ENCODE measurements around the gene ADAMTSL2.

ADAMTSL2 gene

DNA sequence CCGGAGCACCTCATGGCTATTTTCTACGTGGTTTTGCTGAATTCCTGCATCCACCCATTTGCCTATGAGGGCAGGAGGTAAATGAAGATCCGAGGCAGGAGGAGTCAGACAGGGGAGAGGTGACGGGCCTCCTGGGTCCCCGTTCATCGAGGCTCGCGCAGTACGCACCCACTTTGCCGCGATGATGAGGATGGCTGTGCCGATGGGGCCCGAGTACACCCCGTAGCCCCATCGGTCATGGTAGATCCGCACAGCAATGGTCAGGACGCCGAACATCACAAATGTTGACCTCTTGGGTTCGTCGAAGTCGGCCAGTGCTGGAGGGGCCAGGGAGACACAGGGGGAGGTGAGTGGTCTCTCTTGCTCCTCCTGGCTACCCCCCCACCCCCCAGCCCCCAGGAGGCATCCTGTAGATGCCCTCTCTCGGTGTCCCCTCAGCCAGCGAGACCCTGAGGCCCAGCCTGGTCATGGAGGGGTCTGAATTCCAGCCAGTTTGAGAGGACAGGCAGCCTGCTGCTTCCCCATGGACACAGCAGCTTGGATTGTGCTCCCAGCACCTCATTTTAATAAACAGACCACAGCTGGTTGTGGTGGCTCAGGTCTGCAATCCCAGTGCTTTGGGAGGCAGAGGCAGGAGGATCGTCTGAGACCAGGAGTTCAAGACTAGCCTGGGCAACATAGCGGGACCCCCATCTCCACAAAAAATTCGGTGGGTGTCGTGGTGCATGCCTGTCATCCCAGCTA, 15.6 kb upstream of the ADAMTSL2 start:
- H3K4me3 ChIP-seq (ENCODE audit: low read depth in 1 of 2, low read length in 2 of 2): no peak overlapping the region

DNA sequence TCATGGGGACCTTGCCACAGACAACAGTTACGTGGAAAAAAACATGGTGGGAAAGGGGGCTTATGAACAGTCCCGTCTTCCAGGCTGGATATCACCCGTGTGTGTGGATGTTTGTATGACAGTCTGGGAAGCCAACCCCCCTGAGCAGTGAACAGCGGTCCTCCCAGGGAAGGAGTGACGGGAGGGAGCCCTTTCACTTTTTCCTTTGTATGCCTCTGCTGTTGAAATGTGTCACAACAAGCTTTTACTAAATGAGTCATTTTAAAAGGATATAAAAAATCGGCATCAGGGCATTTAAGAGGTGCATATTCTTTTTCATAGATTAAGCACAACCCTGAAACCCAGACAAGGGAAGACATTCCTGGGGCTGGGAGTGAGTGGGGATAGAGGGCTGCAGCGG, 14.8 kb upstream of the ADAMTSL2 start:
- no peaks in the 10 kb centered on the region for H3K27me3 ChIP-seq (ENCODE audit: control insufficient read depth in 1 of 2, insufficient read depth in 2 of 2, low read length in 2 of 2)
- no peaks in the 10 kb centered on the region for H3K9me3 ChIP-seq (ENCODE audit: control insufficient read depth in 1 of 2, low read length in 2 of 2)
- no peaks in the 10 kb centered on the region for H3K36me3 ChIP-seq (ENCODE audit: control insufficient read depth in 1 of 2, insufficient read depth in 2 of 2, low read length in 2 of 2)
- no peak overlapping the region for H3K4me3 ChIP-seq (ENCODE audit: low read depth in 1 of 2, low read length in 2 of 2)
- no peak overlapping the region for H3K9ac ChIP-seq (ENCODE audit: low read depth in 1 of 2, low read length in 2 of 2)
- H3K4me1 ChIP-seq (ENCODE audit: control insufficient read depth in 1 of 2, insufficient read depth in 2 of 2, low read length in 2 of 2): peaks cover 4 to 5% of the 10 kb centered on the region in 2 donors
- H3K27ac ChIP-seq (ENCODE audit: low read depth, low read length): no peak overlapping the region

More for the DNA sequence above, 15.6 kb upstream of the ADAMTSL2 start:
- Histone ChIP-seq H3K27me3 (ENCODE audit: control insufficient read depth in 1 of 2, insufficient read depth in 2 of 2, low read length in 2 of 2) (no peaks in the 10 kb centered on the region), H3K27ac (ENCODE audit: low read depth, low read length) (no peak overlapping the region), H3K36me3 (ENCODE audit: control insufficient read depth in 1 of 2, insufficient read depth in 2 of 2, low read length in 2 of 2) (no peaks in the 10 kb centered on the region), H3K4me1 (ENCODE audit: control insufficient read depth in 1 of 2, insufficient read depth in 2 of 2, low read length in 2 of 2) (peaks cover 4 to 5% of the 10 kb centered on the region in 2 donors), H3K9ac (ENCODE audit: low read depth in 1 of 2, low read length in 2 of 2) (no peak overlapping the region), H3K9me3 (ENCODE audit: control insufficient read depth in 1 of 2, low read length in 2 of 2) (no peaks in the 10 kb centered on the region)

DNA sequence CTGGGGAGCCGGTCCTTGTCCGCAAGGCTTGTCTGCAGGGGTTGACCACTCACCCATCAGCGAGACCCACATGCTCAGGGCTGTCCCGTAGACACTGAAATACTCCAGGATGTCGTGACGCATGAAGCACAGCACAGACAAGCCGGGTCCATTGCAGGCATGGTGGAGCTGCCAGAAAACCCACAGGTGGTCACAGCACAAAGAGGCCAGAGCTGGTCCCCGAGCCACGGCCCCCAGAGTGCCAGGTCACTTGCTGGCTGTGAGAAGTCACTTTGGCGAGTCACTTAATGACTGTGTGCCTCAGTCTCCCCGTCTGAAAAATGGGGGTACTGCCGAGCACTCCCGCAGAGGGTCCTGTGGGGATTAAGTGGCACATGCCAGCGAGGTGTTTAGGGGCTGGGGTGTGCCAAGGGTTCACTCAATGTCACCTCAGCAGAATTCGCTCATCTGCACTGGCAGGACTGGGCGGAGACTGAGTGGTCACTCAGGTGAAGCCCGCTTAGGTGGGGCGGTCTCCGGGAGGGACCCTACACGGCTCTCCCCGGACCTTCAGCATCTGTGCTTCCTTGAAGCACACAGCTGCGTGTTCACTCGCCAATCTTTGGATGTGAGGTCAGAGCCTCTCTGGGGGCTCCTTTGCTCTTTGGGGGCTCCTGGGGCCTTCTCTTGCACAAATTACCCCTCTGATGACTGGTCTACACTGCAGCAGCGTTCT, 14.2 kb upstream of the ADAMTSL2 start:
- H3K27me3 ChIP-seq (ENCODE audit: control insufficient read depth in 1 of 2, insufficient read depth in 2 of 2, low read length in 2 of 2): no peaks in the 10 kb centered on the region
- H3K9ac ChIP-seq (ENCODE audit: low read depth in 1 of 2, low read length in 2 of 2): no peak overlapping the region
- peaks cover 4 to 5% of the 10 kb centered on the region in 2 donors for H3K4me1 ChIP-seq (ENCODE audit: control insufficient read depth in 1 of 2, insufficient read depth in 2 of 2, low read length in 2 of 2)
- no peaks in the 10 kb centered on the region for H3K9me3 ChIP-seq (ENCODE audit: control insufficient read depth in 1 of 2, low read length in 2 of 2)
- no peak overlapping the region for H3K4me3 ChIP-seq (ENCODE audit: low read depth in 1 of 2, low read length in 2 of 2)
- no peaks in the 10 kb centered on the region for H3K36me3 ChIP-seq (ENCODE audit: control insufficient read depth in 1 of 2, insufficient read depth in 2 of 2, low read length in 2 of 2)
- no peak overlapping the region for H3K27ac ChIP-seq (ENCODE audit: low read depth, low read length)

DNA sequence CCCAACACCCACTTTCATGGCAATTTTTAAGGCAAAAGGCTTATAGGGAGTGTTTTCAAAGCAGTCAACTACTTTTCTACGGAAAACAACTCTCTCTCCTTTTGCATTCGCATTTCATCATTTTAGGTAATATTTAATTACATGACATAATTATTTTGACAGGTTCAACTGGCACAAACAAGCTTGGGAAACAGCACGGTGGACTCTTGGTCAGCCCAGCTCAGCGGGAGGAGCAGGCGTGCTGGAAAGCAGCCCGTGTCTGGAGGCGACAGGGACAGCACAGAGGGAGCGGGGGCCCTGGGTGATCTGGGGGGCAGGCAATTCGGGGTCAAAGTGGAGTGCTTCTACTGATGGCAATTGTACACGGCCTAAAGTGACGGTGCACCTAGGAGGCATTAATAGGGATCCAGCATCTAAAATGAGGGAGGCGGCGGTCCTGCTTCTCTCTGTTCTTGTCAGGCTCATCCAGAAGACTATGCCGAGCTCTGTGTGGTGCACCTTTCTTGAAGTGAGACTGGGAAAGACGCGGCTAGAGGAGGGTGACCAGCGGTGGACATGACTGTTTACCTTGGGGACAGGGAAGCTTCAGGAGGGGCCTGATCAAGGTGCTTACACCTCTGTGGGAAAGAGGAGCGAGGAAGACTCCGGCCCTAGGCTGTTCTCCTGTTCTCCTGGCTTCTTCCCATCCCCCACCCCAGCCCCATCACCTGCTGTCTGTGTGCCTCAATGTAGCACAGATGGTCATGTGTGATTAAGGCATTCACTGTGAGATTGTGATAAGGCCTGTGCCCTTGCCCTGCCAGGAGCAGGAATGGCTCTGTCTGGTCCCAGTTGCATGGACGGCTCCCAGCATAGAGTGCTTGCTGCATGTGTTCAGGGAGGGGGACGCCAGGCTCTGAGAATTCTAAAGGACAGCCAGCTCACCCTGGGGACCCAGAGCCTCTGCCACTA, 13.1 kb upstream of the ADAMTSL2 start:
- Histone ChIP-seq H3K9me3 (ENCODE audit: control insufficient read depth in 1 of 2, low read length in 2 of 2) (no peaks in the 10 kb centered on the region), H3K36me3 (ENCODE audit: control insufficient read depth in 1 of 2, insufficient read depth in 2 of 2, low read length in 2 of 2) (no peaks in the 10 kb centered on the region), H3K9ac (ENCODE audit: low read depth in 1 of 2, low read length in 2 of 2) (no peak overlapping the region), H3K27ac (ENCODE audit: low read depth, low read length) (no peak overlapping the region), H3K4me3 (ENCODE audit: low read depth in 1 of 2, low read length in 2 of 2) (no peak overlapping the region), H3K4me1 (ENCODE audit: control insufficient read depth in 1 of 2, insufficient read depth in 2 of 2, low read length in 2 of 2) (peaks cover 4 to 5% of the 10 kb centered on the region in 2 donors), H3K27me3 (ENCODE audit: control insufficient read depth in 1 of 2, insufficient read depth in 2 of 2, low read length in 2 of 2) (no peaks in the 10 kb centered on the region)

DNA sequence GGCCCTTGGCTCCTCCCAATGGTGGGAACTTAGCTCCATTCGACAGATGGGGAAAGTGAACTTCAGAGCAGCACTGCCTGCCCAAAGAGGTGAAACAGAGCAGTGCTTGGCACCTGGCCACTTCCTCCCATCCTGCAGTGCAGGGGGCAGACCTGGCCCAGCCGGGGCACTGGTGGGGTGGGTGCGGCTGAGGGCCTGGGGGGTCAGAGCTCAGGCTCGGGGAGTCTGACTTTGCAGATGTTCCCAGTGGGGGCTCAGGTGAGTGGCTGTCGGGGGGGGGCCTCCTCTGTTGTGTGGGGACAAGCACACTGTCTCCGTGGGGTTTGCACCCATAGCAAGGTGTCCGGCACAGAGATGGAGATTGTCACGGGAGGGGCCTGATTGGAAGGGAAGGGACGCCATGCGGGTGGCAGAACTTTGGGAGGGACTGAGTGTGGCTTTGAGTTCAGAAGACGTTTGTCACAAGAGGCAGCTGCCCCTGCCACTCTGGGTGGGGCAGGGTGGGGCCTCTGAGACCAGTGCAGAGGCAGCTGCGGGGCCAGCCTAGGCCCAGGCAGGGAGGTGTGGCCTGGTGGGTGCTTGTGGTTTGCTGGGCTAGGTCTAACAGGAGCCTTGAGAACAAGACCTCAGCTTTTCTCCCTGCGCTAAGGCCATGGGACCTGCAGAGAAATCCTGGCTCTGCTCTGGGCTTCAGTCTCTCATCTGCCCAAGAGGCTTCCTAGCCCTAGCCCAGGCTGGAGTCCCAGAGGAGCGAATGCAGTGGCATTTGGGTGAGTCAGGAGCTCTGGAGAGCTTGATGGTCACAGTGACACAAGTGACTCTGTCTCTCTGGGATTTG, 12.2 kb upstream of the ADAMTSL2 start:
- Histone ChIP-seq H3K27ac (ENCODE audit: low read depth, low read length) (no peak overlapping the region), H3K9ac (ENCODE audit: low read depth in 1 of 2, low read length in 2 of 2) (no peak overlapping the region)

DNA sequence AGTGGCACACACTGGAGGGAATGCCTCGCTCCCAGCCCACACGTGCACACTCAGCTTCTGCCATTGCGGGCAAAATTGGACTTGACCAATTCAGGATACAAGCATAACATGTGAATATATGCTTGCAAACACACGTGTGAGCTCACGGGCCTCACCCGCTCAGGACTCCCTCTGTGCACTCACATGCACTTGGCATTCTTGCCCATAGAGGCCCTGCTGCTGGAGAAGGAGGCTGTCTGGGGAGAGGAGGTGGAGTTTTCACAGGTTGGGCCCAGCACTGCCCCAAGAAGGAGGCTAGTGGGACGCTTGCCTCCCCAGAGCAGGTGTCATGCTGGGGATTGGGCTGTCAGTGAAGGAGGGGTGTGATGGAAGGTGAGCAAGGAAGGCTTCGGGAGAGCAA, 11.4 kb upstream of the ADAMTSL2 start:
- no peak overlapping the region for H3K9ac ChIP-seq (ENCODE audit: low read depth in 1 of 2, low read length in 2 of 2)
- H3K27me3 ChIP-seq (ENCODE audit: control insufficient read depth in 1 of 2, insufficient read depth in 2 of 2, low read length in 2 of 2): no peaks in the 10 kb centered on the region
- no peak overlapping the region for H3K27ac ChIP-seq (ENCODE audit: low read depth, low read length)
- H3K4me1 ChIP-seq (ENCODE audit: control insufficient read depth in 1 of 2, insufficient read depth in 2 of 2, low read length in 2 of 2): peaks cover 4 to 15% of the 10 kb centered on the region in 2 donors
- no peaks in the 10 kb centered on the region for H3K36me3 ChIP-seq (ENCODE audit: control insufficient read depth in 1 of 2, insufficient read depth in 2 of 2, low read length in 2 of 2)
- H3K4me3 ChIP-seq (ENCODE audit: low read depth in 1 of 2, low read length in 2 of 2): no peak overlapping the region
- no peaks in the 10 kb centered on the region for H3K9me3 ChIP-seq (ENCODE audit: control insufficient read depth in 1 of 2, low read length in 2 of 2)

More for the DNA sequence above, 12.2 kb upstream of the ADAMTSL2 start:
- H3K4me1 ChIP-seq (ENCODE audit: control insufficient read depth in 1 of 2, insufficient read depth in 2 of 2, low read length in 2 of 2): peaks cover 4 to 11% of the 10 kb centered on the region in 2 donors
- no peaks in the 10 kb centered on the region for H3K27me3 ChIP-seq (ENCODE audit: control insufficient read depth in 1 of 2, insufficient read depth in 2 of 2, low read length in 2 of 2)
- H3K4me3 ChIP-seq (ENCODE audit: low read depth in 1 of 2, low read length in 2 of 2): no peak overlapping the region
- no peaks in the 10 kb centered on the region for H3K9me3 ChIP-seq (ENCODE audit: control insufficient read depth in 1 of 2, low read length in 2 of 2)
- H3K36me3 ChIP-seq (ENCODE audit: control insufficient read depth in 1 of 2, insufficient read depth in 2 of 2, low read length in 2 of 2): no peaks in the 10 kb centered on the region

DNA sequence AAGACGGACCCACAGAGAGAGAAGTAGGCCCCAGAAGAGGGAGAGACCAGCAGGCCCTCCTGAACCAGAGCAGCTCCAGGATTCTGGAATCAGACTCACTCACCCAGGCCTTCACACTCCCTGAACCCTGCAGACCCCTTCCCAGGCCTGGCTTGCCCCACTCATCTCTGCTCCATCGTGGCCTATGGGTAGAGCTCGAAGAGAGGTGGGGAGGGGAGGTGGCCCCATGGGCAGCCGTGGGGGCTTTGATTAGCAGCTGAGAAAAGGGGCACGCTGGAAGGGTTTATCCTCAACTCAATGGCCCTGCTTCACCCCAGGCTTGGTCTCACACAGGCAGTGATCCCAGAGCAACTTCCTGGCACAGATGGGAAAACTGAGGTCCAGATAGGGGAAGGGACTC, 10.4 kb upstream of the ADAMTSL2 start:
- no peaks in the 10 kb centered on the region for H3K36me3 ChIP-seq (ENCODE audit: control insufficient read depth in 1 of 2, insufficient read depth in 2 of 2, low read length in 2 of 2)
- H3K4me1 ChIP-seq (ENCODE audit: control insufficient read depth in 1 of 2, insufficient read depth in 2 of 2, low read length in 2 of 2): peaks cover 4 to 19% of the 10 kb centered on the region in 2 donors
- no peaks in the 10 kb centered on the region for H3K27me3 ChIP-seq (ENCODE audit: control insufficient read depth in 1 of 2, insufficient read depth in 2 of 2, low read length in 2 of 2)
- H3K27ac ChIP-seq (ENCODE audit: low read depth, low read length): no peak overlapping the region
- no peaks in the 10 kb centered on the region for H3K9me3 ChIP-seq (ENCODE audit: control insufficient read depth in 1 of 2, low read length in 2 of 2)
- H3K4me3 ChIP-seq (ENCODE audit: low read depth in 1 of 2, low read length in 2 of 2): no peak overlapping the region
- H3K9ac ChIP-seq (ENCODE audit: low read depth in 1 of 2, low read length in 2 of 2): no peak overlapping the region

DNA sequence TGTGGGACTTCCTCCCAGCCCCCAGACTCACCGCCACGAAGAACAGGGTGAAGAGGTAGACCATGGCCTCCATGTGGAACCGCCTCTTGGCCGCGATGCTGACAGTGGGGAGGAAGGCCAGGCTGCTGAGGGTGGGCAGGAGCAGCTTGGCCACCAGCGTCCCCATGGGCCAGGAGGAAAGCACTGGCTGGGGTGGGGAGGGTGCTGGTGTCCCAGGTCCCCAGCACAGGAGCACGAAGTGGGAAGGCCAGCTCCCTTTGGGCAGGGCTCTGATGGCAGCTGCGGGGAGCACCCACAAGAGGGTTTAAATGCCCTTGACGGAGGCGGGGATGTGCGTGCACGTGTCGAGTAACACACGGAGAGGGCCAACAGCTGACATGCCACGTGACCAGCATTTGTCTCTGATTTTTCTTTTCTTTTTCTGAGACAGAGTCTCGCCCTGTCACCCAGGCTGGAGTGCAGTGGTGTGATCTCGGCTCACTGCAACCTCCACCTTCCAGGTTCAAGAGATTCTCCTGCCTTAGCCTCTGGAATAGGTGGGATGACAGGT, 9.8 kb upstream of the ADAMTSL2 start, which contains the start of gene MYMK:
TSS of gene MYMK (minus strand) at position 281 of the 550 bp plus-strand sequence. CDS start at position 166, 115 bp downstream.
- H3K27me3 ChIP-seq (ENCODE audit: control insufficient read depth in 1 of 2, insufficient read depth in 2 of 2, low read length in 2 of 2): peaks cover 0 to under 1% of the 10 kb centered on the region in 2 donors
- peaks cover 4 to 19% of the 10 kb centered on the region in 2 donors for H3K4me1 ChIP-seq (ENCODE audit: control insufficient read depth in 1 of 2, insufficient read depth in 2 of 2, low read length in 2 of 2)
- H3K4me3 ChIP-seq (ENCODE audit: low read depth in 1 of 2, low read length in 2 of 2): no peak within 1 kb of the TSS
- H3K9me3 ChIP-seq (ENCODE audit: control insufficient read depth in 1 of 2, low read length in 2 of 2): no peaks in the 10 kb centered on the region
- no peak within 1 kb of the TSS for H3K9ac ChIP-seq (ENCODE audit: low read depth in 1 of 2, low read length in 2 of 2)
- H3K36me3 ChIP-seq (ENCODE audit: control insufficient read depth in 1 of 2, insufficient read depth in 2 of 2, low read length in 2 of 2): no peaks in the 10 kb centered on the region
- H3K27ac ChIP-seq (ENCODE audit: low read depth, low read length): no peak within 1 kb of the TSS

DNA sequence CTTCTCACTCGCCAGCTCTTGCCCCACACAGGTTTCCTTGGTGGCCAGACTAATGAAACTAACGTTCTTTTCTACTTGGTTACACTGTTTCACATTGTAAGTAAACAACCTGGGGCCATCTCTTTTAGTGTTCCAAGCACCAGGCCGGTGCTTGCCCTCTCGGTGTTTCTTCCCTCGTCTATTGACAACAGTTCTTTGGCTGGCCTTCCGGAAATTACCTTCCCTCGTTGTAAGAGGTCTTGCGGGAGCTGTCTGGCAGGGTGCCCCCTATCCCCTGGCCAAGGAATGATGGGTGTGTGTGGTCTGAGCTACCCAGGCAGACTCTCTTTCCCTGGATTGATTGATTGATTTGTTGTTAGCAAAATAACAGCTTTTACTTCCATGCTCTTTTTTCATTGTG, 8.8 kb upstream of the ADAMTSL2 start:
- H3K4me3 ChIP-seq (ENCODE audit: low read depth in 1 of 2, low read length in 2 of 2): no peak overlapping the region
- H3K9ac ChIP-seq (ENCODE audit: low read depth in 1 of 2, low read length in 2 of 2): no peak overlapping the region
- peaks cover 0 to 8% of the 10 kb centered on the region in 2 donors for H3K27me3 ChIP-seq (ENCODE audit: control insufficient read depth in 1 of 2, insufficient read depth in 2 of 2, low read length in 2 of 2)
- peaks cover 4 to 19% of the 10 kb centered on the region in 2 donors for H3K4me1 ChIP-seq (ENCODE audit: control insufficient read depth in 1 of 2, insufficient read depth in 2 of 2, low read length in 2 of 2)
- no peaks in the 10 kb centered on the region for H3K9me3 ChIP-seq (ENCODE audit: control insufficient read depth in 1 of 2, low read length in 2 of 2)
- no peak overlapping the region for H3K27ac ChIP-seq (ENCODE audit: low read depth, low read length)
- H3K36me3 ChIP-seq (ENCODE audit: control insufficient read depth in 1 of 2, insufficient read depth in 2 of 2, low read length in 2 of 2): no peaks in the 10 kb centered on the region

All from duodenal mucosa (tissue), 2 donors.